ENCODE measurements around the gene SHISA2. TPM values are rescaled to one million over a fixed set of nuclear protein-coding genes. Genes with fewer than 3 reads are reported as not detected.

The SHISA2 gene
- total RNA-seq, 1 experiment from 2014 or later: not detected

DNA sequence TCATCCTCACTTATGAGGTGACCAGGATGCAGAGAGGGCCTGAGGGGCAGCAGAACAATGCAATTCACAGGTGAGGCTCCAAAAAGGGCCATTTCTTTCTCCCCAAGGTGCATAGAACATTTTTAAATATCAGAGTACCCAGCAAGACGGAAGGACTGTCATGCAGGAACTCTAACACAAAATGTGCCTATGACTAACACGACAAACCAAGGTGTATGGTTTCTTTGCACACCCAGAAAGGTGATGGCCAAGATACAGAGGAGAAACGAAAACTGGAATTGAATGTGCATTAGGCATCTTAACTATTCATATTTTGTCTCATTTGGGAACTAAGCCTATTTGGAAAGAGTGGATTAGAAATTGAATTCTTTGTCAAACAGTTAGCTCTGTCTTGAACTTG lies 29.9 kb downstream of the SHISA2 start:
- intact Hi-C loops (cut with micrococcal nuclease; ENCODE audit: unreplicated experiment): no loop called here
- Histone ChIP-seq H2AFZ (no peak overlapping the region), H4K20me1 (ENCODE audit: insufficient read depth) (no peaks in the 10 kb centered on the region), H3F3A (ENCODE audit: insufficient read depth, low read depth) (peaks cover 9% of the 10 kb centered on the region; the same call in 1 of the 2 replicates), H3K4me1 (replicated peaks; ENCODE audit: insufficient read depth) (peaks cover 8% of the 10 kb centered on the region; the same call in 1 of the 2 replicates), H3K27ac (0 out of 2 replicates have a peak overlapping the region, but pooled peaks have one; percentile 37), H3K27me3 (ENCODE audit: insufficient read depth, low read depth) (peaks cover 77% of the 10 kb centered on the region), H3K36me3 (ENCODE audit: low read depth) (no peaks in the 10 kb centered on the region), H3K4me2 (0 out of 2 replicates have a peak overlapping the region, but pooled peaks have one; percentile 10), H3K9me3 (ENCODE audit: insufficient read depth, low read depth) (no peaks in the 10 kb centered on the region), H3K4me3 (no peak overlapping the region), H3K9me2 (ENCODE audit: insufficient read depth) (no peaks in the 10 kb centered on the region; the same call in 1 of the 2 replicates), H3K79me2 (ENCODE audit: low read depth) (no peaks in the 10 kb centered on the region)
- ChIA-PET CTCF (no interaction called here), POLR2A (ENCODE audit: unreplicated experiment) (no interaction called here)
- DNase-seq: no peak
- no TSS peak for BruUV-seq (replicated peaks)
- no peak for TF ChIP-seq EZH2 (IDR thresholded peaks at IDR 0.05; ENCODE audit: low read depth)
- TF ChIP-seq, protein P1, sequence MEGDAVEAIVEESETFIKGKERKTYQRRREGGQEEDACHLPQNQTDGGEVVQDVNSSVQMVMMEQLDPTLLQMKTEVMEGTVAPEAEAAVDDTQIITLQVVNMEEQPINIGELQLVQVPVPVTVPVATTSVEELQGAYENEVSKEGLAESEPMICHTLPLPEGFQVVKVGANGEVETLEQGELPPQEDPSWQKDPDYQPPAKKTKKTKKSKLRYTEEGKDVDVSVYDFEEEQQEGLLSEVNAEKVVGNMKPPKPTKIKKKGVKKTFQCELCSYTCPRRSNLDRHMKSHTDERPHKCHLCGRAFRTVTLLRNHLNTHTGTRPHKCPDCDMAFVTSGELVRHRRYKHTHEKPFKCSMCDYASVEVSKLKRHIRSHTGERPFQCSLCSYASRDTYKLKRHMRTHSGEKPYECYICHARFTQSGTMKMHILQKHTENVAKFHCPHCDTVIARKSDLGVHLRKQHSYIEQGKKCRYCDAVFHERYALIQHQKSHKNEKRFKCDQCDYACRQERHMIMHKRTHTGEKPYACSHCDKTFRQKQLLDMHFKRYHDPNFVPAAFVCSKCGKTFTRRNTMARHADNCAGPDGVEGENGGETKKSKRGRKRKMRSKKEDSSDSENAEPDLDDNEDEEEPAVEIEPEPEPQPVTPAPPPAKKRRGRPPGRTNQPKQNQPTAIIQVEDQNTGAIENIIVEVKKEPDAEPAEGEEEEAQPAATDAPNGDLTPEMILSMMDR (conservative IDR thresholded peaks at IDR 0.05): no peak

DNA sequence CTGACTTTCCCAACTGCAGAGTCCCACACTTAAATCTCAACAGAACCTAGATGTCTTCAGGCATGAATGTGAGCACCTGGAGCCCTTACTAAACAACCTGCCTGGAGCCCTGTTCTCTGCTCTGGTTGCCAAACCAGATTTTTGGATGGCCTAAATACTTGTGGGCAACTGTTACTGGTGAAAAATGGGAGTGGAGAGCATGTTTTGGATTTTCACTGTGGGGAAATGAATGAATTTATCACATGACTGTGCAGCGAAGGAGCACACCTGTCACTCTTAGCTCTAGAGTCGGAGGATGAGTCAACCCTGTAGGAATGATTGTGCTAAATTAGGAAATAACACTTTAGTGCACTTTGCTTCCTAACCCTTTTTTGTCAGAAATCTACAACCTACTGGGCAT lies 30.3 kb downstream of the SHISA2 start:
- no TSS peak for BruUV-seq (replicated peaks)
- Histone ChIP-seq H3K27me3 (ENCODE audit: insufficient read depth, low read depth) (peaks cover 77% of the 10 kb centered on the region), H3K4me1 (replicated peaks; ENCODE audit: insufficient read depth) (peaks cover 8% of the 10 kb centered on the region; the same call in 1 of the 2 replicates), H3K79me2 (ENCODE audit: low read depth) (no peaks in the 10 kb centered on the region), H3K9me2 (ENCODE audit: insufficient read depth) (no peaks in the 10 kb centered on the region; the same call in 1 of the 2 replicates), H3K27ac (0 out of 2 replicates have a peak overlapping the region, but pooled peaks have one; percentile 37), H3K4me2 (0 out of 2 replicates have a peak overlapping the region, but pooled peaks have one; percentile 10), H4K20me1 (ENCODE audit: insufficient read depth) (no peaks in the 10 kb centered on the region), H2AFZ (no peak overlapping the region), H3K9me3 (ENCODE audit: insufficient read depth, low read depth) (no peaks in the 10 kb centered on the region), H3K4me3 (no peak overlapping the region), H3K36me3 (ENCODE audit: low read depth) (no peaks in the 10 kb centered on the region), H3F3A (ENCODE audit: insufficient read depth, low read depth) (peaks cover 9% of the 10 kb centered on the region; the same call in 1 of the 2 replicates)
- intact Hi-C loops (cut with micrococcal nuclease; ENCODE audit: unreplicated experiment): no loop called here
- POLR2A ChIA-PET (ENCODE audit: unreplicated experiment): no interaction called here
- TF ChIP-seq, protein P1 (conservative IDR thresholded peaks at IDR 0.05): no peak
- no peak for TF ChIP-seq EZH2 (IDR thresholded peaks at IDR 0.05; ENCODE audit: low read depth)
- peak in 1 of 2 experiments; percentile 80 for DNase-seq
- CTCF ChIA-PET: no interaction called here

DNA sequence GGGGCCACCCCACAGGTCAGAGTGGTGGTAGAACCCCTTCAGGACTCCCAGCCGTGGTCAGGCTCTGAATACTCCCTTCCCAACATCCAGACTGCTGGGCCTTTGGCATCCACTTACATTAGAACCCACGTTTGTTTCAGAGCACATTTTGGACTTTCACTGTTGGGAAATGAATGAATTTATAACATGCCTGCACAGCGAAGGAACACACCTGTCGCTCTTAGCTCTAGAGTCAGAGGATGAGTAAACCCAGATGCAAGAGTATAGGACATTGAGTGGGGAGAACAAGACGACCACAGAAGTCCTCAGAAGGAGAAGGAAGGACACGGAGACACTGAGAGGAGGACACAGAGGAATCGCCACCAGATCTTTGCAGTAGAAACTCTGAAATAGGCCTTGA lies 30.9 kb downstream of the SHISA2 start:
- no peak overlapping the region for H2AFZ ChIP-seq
- no peaks in the 10 kb centered on the region for H4K20me1 ChIP-seq (ENCODE audit: insufficient read depth)
- BruUV-seq (replicated peaks): no TSS peak
- peaks cover 76% of the 10 kb centered on the region for H3K27me3 ChIP-seq (ENCODE audit: insufficient read depth, low read depth)
- peaks cover 8% of the 10 kb centered on the region; the same call in 1 of the 2 replicates for H3K4me1 ChIP-seq (replicated peaks; ENCODE audit: insufficient read depth)
- no peak overlapping the region for H3K4me3 ChIP-seq
- no peak for DNase-seq
- no peaks in the 10 kb centered on the region for H3K79me2 ChIP-seq (ENCODE audit: low read depth)
- no peaks in the 10 kb centered on the region for H3K36me3 ChIP-seq (ENCODE audit: low read depth)
- no peaks in the 10 kb centered on the region; the same call in 1 of the 2 replicates for H3K9me2 ChIP-seq (ENCODE audit: insufficient read depth)
- ChIA-PET CTCF (no interaction called here), POLR2A (ENCODE audit: unreplicated experiment) (no interaction called here)
- intact Hi-C loops (cut with micrococcal nuclease; ENCODE audit: unreplicated experiment): no loop called here
- H3K4me2 ChIP-seq: no peak overlapping the region
- no peak for TF ChIP-seq EZH2 (IDR thresholded peaks at IDR 0.05; ENCODE audit: low read depth)
- TF ChIP-seq, protein P1 (conservative IDR thresholded peaks at IDR 0.05): no peak
- H3K27ac ChIP-seq: 0 out of 2 replicates have a peak overlapping the region, but pooled peaks have one; percentile 3
- H3F3A ChIP-seq (ENCODE audit: insufficient read depth, low read depth): peaks cover 9% of the 10 kb centered on the region; the same call in 1 of the 2 replicates
- no peaks in the 10 kb centered on the region for H3K9me3 ChIP-seq (ENCODE audit: insufficient read depth, low read depth)

Data from PC-9 (cell line).